ENCODE measurements around the gene HYAL4.
A peak's percentile ranks its signal among the peaks of the same experiment; 100 is the strongest.
"Not testable (repeated sequence)": the region's sequence is repeated elsewhere in the genome, so short reads cannot be mapped to it uniquely, and the experiment has no call there.

HYAL4 gene

GRCh38 chr7:123844712-123845219 lies at the start of gene HYAL4:
HYAL4 (plus strand) TSS chr7:123845169; CDS start chr7:123868274, 23,105 bp downstream.
- no peak for DNase-seq

- DNase-seq, result no peak
Observed at GRCh38 chr7:123795917-123796316, 49.1 kb upstream of the HYAL4 start.

GRCh38 chr7:123796568-123796967 lies 48.4 kb upstream of the HYAL4 start:
- DNase-seq, result no peak

GRCh38 chr7:123797673-123798531 lies 47.1 kb upstream of the HYAL4 start:
- DNase-seq, result peak; percentile 20

- DNase-seq, result no peak
Observed at GRCh38 chr7:123798532-123799188, 46.3 kb upstream of the HYAL4 start.

GRCh38 chr7:123802249-123802648 lies 42.7 kb upstream of the HYAL4 start:
- DNase-seq, result no peak

GRCh38 chr7:123805287-123805686 lies 39.7 kb upstream of the HYAL4 start:
- no peak for DNase-seq

GRCh38 chr7:123809471-123809870 lies 35.5 kb upstream of the HYAL4 start:
- no peak for DNase-seq

- DNase-seq, result no peak
Observed at GRCh38 chr7:123811056-123811455, 33.9 kb upstream of the HYAL4 start.

- no peak for DNase-seq
Observed at GRCh38 chr7:123816916-123817315, 28.1 kb upstream of the HYAL4 start.

- DNase-seq, result no peak
Observed at GRCh38 chr7:123819001-123819400, 26.0 kb upstream of the HYAL4 start.

- DNase-seq, result not testable (repeated sequence)
Observed at GRCh38 chr7:123819795-123820194, 25.2 kb upstream of the HYAL4 start.

GRCh38 chr7:123820864-123821263 lies 24.1 kb upstream of the HYAL4 start:
- no peak for DNase-seq

- DNase-seq, result no peak
Observed at GRCh38 chr7:123821320-123821719, 23.6 kb upstream of the HYAL4 start.

- DNase-seq, result no peak
Observed at GRCh38 chr7:123823898-123824753, 20.8 kb upstream of the HYAL4 start.

GRCh38 chr7:123824754-123825067 lies 20.3 kb upstream of the HYAL4 start:
- no peak for DNase-seq

- no peak for DNase-seq
Observed at GRCh38 chr7:123828805-123829204, 16.2 kb upstream of the HYAL4 start.

- DNase-seq, result no peak
Observed at GRCh38 chr7:123836656-123837055, 8.3 kb upstream of the HYAL4 start.

- not testable (repeated sequence) for DNase-seq
Observed at GRCh38 chr7:123839106-123839505, 5.9 kb upstream of the HYAL4 start.

GRCh38 chr7:123844142-123844541 lies 827 bp upstream of the HYAL4 start:
- DNase-seq, result not testable (repeated sequence)

- no peak for DNase-seq
Observed at GRCh38 chr7:123845823-123846216, 851 bp downstream of the HYAL4 start.

GRCh38 chr7:123846217-123846891 lies 1.4 kb downstream of the HYAL4 start:
- DNase-seq, result no peak

- no peak for DNase-seq
Observed at GRCh38 chr7:123847868-123848267, 2.9 kb downstream of the HYAL4 start.
